ENCODE measurements around the gene PRKCZ. TPM values are rescaled to one million over a fixed set of nuclear protein-coding genes. Genes with fewer than 3 reads are reported as not detected.

The PRKCZ gene
- 10 to 100 TPM; 12.3 to 16.8 TPM for total RNA-seq

DNA sequence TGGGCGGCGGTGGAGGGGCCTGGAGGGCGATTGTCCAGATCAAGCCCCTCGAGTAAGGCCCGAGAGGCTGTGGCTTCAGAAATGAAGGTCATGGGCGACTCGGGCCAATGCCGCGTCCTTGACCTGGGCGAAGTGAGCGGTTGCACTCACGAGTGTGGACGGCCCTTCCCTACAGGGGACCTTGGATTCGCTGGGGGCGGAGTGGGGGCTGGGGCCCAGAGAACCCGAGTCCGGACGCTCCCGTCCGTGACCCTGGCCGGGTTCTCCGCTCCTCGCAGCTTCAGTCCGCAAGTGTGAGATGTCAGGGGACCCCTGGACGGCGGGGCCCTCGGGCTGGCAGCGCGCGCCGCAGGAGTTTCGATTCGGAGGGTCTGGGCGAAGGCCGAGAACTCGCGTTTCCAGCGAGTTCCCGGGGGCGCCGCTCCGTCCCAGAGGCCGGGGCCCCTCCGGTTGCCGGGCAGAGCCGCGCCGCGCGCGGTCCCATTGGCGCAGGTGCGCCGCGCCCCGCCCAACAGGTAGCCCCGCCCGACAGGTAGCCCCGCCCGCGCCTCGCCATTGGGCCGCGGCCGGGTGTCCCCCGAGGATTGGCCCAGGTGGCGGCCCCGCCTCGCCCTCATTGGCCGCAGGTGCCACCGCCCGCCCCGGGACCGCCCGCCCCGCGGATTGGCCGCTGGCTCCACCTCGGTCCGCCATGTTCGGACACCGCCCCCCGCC is at the start of gene PRKCZ:
Gene PRKCZ (plus strand): TSS at position 694 of the 714 bp plus-strand sequence. CDS start 220 bp downstream, outside the sequence.
- H3K36me3 Mint-ChIP-seq (ENCODE audit: insufficient read depth in 2 of 2): no peaks in the 10 kb centered on the region
- peaks cover 23% of the 10 kb centered on the region for H3K4me1 Mint-ChIP-seq (ENCODE audit: low read depth)
- no peaks in the 10 kb centered on the region for H3K9me3 Mint-ChIP-seq
- ATAC-seq (replicated peaks in 1 of 2) (peak; percentile 93 to 94), DNase-seq (peak; percentile 96)
- peaks cover 15% of the 10 kb centered on the region for H3K27me3 Mint-ChIP-seq (ENCODE audit: low read depth)
- H3K27ac Mint-ChIP-seq: no peak within 1 kb of the TSS
- peak within 1 kb of the TSS; percentile 86 to 91 for H3K4me3 Mint-ChIP-seq

DNA sequence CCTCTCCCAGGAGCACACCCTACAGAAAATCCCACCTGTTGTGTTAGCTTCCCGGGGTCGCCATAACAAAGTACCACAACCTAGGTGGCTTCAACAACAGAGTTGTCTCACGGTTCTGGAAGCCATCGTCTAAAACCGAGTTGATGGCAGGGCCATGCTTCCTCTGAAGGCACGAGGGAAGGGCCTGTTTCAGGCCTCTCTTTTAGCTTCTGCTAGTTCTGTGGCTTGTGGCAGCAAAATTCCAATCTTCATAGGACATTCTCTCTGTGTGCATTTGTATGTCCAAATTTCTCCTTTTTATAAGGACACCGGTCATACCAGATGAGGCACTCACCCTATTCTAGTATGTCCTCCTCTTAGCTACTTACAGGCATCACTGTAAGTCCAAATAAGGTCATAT is 49.8 kb upstream of the PRKCZ start:
- H3K9me3 Mint-ChIP-seq: no peaks in the 10 kb centered on the region
- ATAC-seq (replicated peaks in 1 of 2) (no peak), DNase-seq (no peak)
- no peak overlapping the region for H3K27ac Mint-ChIP-seq
- H3K4me3 Mint-ChIP-seq: no peak overlapping the region
- H3K36me3 Mint-ChIP-seq (ENCODE audit: insufficient read depth in 2 of 2): no peaks in the 10 kb centered on the region
- H3K27me3 Mint-ChIP-seq (ENCODE audit: low read depth): peaks cover 39% of the 10 kb centered on the region
- H3K4me1 Mint-ChIP-seq (ENCODE audit: low read depth): peaks cover 8% of the 10 kb centered on the region

DNA sequence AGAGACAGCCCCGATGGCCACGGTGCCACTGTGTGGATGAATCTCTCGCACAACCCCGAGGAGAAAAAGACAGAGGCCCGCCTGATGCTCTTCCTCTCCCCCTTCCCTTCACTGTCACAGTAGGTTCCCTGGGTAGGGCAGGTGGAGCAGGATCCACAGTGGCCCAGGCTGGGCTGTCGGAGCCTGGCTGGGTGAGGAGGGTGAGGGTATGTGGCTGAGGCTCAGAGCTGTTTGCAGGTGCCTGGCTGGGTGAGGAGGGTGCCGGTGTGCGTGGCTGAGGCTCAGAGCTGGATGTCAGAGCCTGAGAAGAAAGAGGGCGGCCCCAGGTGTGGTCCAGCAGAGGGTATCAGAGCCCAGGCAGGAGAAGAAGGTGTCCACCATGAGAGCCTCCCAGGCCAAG is 49.4 kb upstream of the PRKCZ start:
- Mint-ChIP-seq H3K9me3 (no peaks in the 10 kb centered on the region), H3K36me3 (ENCODE audit: insufficient read depth in 2 of 2) (no peaks in the 10 kb centered on the region), H3K27me3 (ENCODE audit: low read depth) (peaks cover 42% of the 10 kb centered on the region), H3K4me1 (ENCODE audit: low read depth) (peaks cover 8% of the 10 kb centered on the region), H3K27ac (no peak overlapping the region), H3K4me3 (no peak overlapping the region)
- ATAC-seq (replicated peaks in 1 of 2) (no peak), DNase-seq (no peak)

DNA sequence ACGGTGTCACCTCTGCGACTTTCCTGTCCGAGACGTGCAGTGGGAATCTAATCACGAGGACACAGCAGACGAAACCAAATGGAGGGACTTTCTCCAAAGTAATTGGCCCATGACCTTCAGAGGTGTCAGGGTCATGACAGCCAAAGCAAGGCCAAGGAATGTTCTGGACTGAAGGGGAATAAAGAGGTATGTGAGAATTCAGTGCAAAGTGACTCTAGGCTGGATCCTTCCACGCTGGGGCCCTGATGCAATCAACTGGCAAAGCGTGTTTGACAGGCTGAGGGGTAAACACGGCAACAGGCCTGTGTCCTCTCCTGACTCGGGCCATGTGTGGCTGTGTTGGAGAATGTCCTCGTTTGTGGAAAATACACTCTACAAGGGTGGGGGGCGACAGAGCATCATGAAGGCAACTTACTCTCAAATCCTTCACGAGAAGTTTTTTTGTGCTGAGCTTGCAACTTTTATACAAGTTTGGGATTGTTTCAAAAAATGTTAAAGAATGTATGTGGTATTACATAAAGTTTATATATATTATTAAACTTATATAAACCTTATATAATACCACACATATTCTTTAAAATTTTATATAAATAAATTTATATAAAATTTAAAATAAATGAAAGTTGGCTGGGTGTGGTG is 48.3 kb upstream of the PRKCZ start:
- Mint-ChIP-seq H3K27me3 (ENCODE audit: low read depth) (peaks cover 42% of the 10 kb centered on the region), H3K4me1 (ENCODE audit: low read depth) (no peaks in the 10 kb centered on the region), H3K27ac (no peak overlapping the region), H3K9me3 (no peaks in the 10 kb centered on the region), H3K4me3 (no peak overlapping the region), H3K36me3 (ENCODE audit: insufficient read depth in 2 of 2) (no peaks in the 10 kb centered on the region)
- DNase-seq: no peak
- ATAC-seq (replicated peaks in 1 of 2): no peak

DNA sequence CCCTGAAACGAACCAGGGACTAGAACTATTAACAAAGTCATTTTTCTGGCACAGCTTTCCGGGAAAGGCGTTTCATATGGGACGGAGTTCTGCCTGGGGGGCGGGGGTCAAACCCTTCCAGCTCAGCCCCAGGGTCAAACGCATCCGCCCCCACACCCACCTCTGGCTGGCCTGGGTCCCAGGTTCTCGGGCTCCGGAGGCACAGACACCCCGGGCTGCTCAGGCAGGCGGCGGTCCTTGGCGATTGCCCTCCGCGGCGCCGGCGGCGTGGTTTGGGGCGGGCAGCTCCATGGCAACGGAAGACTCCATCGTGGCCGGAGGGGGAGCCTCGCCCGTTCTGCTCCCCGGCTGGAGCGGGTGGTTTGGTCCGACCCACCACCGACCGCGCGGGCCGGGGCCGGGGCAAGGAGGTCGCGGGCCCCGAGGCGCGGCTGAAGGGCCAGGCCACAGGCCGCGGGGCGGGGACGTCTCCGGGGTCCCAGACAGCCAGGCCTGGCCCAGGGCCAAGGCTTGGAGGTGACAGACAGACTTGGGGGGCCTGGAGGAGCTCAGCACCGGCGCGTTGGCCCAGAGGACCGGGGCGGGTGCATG is 46.6 kb upstream of the PRKCZ start, which contains the start of gene CFAP74:
Gene CFAP74 (minus strand): TSS at position 246 of the 591 bp plus-strand sequence. CDS start 12,830 bp downstream, outside the sequence.
- DNase-seq: peak; percentile 38 to 44
- Mint-ChIP-seq H3K27me3 (ENCODE audit: low read depth) (peaks cover 37% of the 10 kb centered on the region), H3K9me3 (no peaks in the 10 kb centered on the region), H3K36me3 (ENCODE audit: insufficient read depth in 2 of 2) (no peaks in the 10 kb centered on the region), H3K4me3 (no peak within 1 kb of the TSS), H3K4me1 (ENCODE audit: low read depth) (no peaks in the 10 kb centered on the region), H3K27ac (no peak within 1 kb of the TSS)
- peak; percentile 39 to 58 for ATAC-seq (replicated peaks in 1 of 2)

DNA sequence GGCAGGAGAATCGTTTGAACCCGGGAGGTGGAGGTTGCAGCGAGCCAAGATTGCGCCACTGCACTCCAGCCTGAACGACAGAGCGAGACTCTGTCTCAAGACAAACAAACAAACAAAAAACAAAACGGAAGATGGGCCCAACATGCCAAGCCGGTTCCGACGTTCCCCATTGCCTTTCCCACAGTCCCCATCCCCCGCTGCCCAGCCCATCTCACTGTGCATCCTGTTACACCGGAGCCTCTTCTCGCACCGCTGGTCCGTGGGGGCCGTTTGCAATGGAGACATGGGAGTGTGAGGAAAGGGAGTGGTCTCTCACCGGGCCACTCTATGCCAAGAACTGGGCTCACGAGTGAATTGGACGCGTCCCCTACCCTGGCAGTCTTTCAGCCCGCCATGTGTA is 45.4 kb upstream of the PRKCZ start:
- no peak overlapping the region for H3K4me3 Mint-ChIP-seq
- DNase-seq (no peak), ATAC-seq (replicated peaks in 1 of 2) (no peak)
- H3K27me3 Mint-ChIP-seq (ENCODE audit: low read depth): peaks cover 37% of the 10 kb centered on the region
- no peaks in the 10 kb centered on the region for H3K4me1 Mint-ChIP-seq (ENCODE audit: low read depth)
- no peaks in the 10 kb centered on the region for H3K9me3 Mint-ChIP-seq
- H3K27ac Mint-ChIP-seq: no peak overlapping the region
- H3K36me3 Mint-ChIP-seq (ENCODE audit: insufficient read depth in 2 of 2): no peaks in the 10 kb centered on the region

DNA sequence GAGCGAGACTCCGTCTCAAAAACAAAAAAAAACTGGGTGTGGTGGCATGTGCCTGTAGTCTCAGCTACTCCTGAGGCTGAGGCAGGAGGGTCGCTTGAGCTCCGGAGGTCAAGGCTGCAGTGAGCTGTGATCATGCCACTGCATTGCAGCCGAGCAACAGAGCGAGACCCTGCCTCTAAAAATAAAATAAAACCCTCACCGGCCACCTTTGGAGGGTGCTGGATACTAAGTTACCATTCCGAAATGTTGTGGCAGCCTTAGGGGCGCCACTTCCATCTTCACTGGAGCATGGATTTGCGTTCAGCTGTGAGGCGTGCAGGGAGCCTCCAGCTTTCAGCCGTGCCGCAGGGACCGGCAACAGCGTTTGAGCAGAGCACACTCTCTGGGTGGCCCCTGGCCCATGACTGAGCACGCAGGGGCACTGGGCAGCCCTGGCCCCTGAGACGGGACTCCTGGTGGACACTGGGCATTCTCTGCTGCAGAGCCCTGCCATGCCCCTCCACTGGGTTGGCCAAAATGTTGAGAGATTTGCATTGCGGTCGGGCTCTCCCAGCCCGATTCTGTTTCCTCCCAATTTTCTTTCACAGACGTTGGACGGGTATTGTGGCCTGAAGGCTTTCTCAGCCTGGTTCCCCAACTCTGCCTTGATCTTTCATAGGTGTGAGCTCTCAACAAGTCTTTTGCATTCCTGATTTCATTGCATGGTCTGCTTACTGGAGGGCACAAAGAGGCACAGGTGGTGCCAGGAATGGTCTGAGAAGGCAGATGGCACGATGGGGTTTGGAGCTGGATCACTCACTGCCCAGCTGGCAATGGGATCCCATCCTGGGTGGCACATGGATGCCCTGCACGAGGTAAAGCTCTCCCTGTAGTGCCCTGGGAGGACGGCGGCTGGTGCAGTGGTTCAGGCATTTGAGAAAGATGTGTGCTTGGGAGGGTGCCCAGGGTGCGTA is 40.8 kb upstream of the PRKCZ start:
- ATAC-seq (replicated peaks in 1 of 2) (no peak), DNase-seq (no peak)
- Mint-ChIP-seq H3K27me3 (ENCODE audit: low read depth) (peaks cover 19% of the 10 kb centered on the region), H3K4me1 (ENCODE audit: low read depth) (no peaks in the 10 kb centered on the region), H3K4me3 (no peak overlapping the region), H3K36me3 (ENCODE audit: insufficient read depth in 2 of 2) (no peaks in the 10 kb centered on the region), H3K9me3 (no peaks in the 10 kb centered on the region), H3K27ac (no peak overlapping the region)

DNA sequence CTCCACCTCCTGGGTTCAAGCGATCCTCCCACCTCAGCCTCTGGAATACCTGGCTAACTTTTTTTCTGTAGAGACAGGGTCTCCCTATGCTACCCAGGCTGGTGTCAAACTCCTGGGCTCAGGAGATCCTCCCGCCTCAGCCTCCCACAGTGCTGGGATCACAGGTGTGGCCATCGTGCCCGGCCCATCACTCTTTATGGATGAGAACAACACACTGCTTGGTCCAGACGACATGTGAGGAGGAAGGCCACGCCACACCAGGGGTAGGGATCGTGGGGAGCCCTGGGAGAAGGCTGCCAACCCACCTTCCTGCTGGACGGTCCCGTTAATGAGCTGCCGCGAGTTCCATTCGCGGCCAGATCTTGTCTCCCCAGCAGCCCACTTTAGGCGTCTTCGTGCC is 36.0 kb upstream of the PRKCZ start:
- H3K9me3 Mint-ChIP-seq: no peaks in the 10 kb centered on the region
- H3K4me1 Mint-ChIP-seq (ENCODE audit: low read depth): no peaks in the 10 kb centered on the region
- no peak for ATAC-seq (replicated peaks in 1 of 2)
- H3K27me3 Mint-ChIP-seq (ENCODE audit: low read depth): peaks cover 46% of the 10 kb centered on the region
- no peaks in the 10 kb centered on the region for H3K36me3 Mint-ChIP-seq (ENCODE audit: insufficient read depth in 2 of 2)
- no peak overlapping the region for H3K27ac Mint-ChIP-seq
- DNase-seq: no peak
- H3K4me3 Mint-ChIP-seq: no peak overlapping the region

DNA sequence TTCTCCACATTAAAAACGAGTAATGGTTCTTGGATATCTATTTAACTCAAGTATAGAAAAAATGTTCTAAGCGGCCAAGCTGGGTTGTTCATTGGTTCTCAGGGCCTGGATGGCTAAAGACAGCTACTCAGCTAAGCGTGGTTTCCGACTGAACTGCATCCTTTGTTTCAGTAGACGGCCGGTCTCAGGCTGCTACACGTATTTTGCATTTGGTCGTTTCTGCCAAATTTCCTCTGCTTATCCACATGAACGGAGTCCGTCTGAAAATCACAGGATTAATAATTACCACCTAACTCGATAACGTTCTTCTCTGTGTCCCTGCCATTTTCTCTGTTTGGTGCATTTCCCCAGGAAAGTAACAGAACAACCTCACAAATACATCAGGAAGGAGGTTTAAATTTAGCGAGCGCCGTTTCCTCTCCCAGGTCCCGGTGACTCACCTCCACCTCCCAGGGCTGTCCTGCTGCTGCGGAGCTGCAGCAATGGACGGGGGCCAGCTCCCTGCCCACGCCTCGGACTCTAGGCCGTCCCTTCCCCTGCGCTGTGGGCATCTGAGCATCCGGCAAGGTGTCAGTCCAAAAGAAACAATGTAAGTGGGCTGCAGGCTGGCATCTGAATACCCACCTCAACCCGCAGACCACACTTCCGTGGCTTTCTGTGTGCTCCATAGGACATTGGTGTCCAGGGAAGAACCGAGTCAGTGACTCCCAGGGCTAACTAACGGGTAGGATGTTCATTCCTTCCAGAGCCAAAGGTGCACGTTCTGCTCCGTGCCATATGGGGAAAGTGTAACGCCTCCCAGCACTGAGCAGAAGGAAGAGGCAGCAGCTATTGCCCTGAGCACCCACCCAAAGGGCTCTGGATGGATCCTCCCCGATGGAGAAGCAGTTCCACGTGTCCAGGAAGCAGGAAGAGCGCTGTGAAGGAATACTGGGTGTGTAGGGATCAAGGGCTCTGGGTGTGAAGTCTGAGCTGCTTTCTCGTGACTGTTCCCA is 35.2 kb upstream of the PRKCZ start:
- Mint-ChIP-seq H3K9me3 (no peaks in the 10 kb centered on the region), H3K4me1 (ENCODE audit: low read depth) (no peaks in the 10 kb centered on the region), H3K36me3 (ENCODE audit: insufficient read depth in 2 of 2) (no peaks in the 10 kb centered on the region), H3K27me3 (ENCODE audit: low read depth) (peaks cover 49% of the 10 kb centered on the region), H3K27ac (no peak overlapping the region), H3K4me3 (no peak overlapping the region)
- ATAC-seq (replicated peaks in 1 of 2): no peak
- no peak for DNase-seq

DNA sequence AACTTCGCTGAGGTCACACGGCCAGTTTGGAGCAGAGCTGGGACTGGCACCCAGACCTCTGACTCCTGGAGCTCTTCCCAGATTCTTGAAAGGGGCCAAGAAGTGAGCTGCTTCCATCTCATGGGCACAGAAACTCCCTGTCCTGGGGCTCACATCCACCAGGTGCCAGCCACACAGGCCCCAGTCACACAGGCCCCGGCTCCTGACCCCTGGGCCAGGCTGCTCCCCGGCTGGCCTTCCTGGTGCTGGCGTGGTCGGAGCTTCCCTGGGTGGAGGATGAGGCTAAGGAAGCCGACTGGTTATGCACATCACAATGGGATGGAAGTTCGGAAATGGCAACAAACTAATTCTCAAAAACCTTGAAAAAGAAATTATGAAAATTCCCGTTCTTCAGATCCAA is 34.1 kb upstream of the PRKCZ start:
- no peaks in the 10 kb centered on the region for H3K4me1 Mint-ChIP-seq (ENCODE audit: low read depth)
- no peak overlapping the region for H3K27ac Mint-ChIP-seq
- peaks cover 58% of the 10 kb centered on the region for H3K27me3 Mint-ChIP-seq (ENCODE audit: low read depth)
- ATAC-seq (replicated peaks in 1 of 2) (no peak), DNase-seq (no peak)
- no peaks in the 10 kb centered on the region for H3K9me3 Mint-ChIP-seq
- H3K36me3 Mint-ChIP-seq (ENCODE audit: insufficient read depth in 2 of 2): no peaks in the 10 kb centered on the region
- H3K4me3 Mint-ChIP-seq: no peak overlapping the region

DNA sequence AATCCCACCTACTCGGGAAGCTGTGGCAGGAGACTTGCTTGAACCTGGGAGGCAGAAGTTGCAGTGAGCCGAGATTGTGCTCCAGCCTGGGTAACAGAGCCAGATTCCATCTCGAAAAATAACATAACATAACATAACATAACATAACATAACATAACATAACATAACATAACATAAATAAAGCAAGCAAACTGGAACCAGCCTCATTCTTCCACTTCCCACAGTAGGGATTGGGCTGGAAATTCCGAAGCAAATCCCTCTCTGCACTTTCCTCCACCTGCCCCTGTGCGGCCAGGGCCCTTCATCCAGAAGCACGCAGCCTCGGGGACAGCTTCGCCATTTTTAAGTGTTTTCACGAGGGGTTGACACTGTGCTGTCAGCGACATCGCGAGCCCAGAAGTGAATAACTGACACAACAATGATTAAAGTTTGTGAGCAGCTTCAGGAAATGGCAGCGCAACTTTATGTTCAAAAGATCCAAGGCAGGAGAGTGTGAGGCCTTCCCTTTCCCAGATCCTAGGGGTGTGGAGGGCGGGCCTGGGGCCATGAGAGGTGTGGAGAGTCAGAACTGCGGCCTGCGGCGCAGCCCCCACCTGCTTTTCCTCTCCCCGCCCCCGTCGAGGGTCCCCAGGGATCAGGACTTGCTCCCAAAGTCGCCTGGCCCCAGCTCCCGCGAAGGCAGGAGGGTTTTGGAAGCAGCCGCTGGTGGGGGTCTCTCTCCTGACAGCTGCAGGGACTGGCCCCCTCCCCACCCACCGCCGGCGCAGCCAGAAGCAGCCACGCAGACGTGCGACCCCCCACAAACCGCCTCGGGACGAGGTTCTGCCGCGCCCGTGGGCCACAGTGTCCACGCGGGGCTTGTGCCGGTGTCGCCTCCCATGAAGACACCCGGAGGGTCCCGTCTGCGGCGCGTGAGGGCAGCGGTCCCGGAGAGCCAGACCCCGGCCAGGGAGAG is 31.7 kb upstream of the PRKCZ start:
- Mint-ChIP-seq H3K9me3 (no peaks in the 10 kb centered on the region), H3K4me1 (ENCODE audit: low read depth) (no peaks in the 10 kb centered on the region), H3K27me3 (ENCODE audit: low read depth) (peaks cover 60% of the 10 kb centered on the region), H3K36me3 (ENCODE audit: insufficient read depth in 2 of 2) (no peaks in the 10 kb centered on the region), H3K4me3 (peak overlapping the region; percentile 61 to 76), H3K27ac (no peak overlapping the region)
- no peak for ATAC-seq (replicated peaks in 1 of 2)
- DNase-seq: no peak
